Measurements from ENCODE around the gene HMGXB4. TPM values are rescaled to one million over a fixed set of nuclear protein-coding genes. Genes with fewer than 3 reads are reported as not detected.

Gene HMGXB4
- total and polyA plus RNA-seq, 2 of the 13 experiments (the other 11 are each of a cell fraction or from before 2014, with no cell fraction given) = 13.9 to 16.3 TPM

DNA sequence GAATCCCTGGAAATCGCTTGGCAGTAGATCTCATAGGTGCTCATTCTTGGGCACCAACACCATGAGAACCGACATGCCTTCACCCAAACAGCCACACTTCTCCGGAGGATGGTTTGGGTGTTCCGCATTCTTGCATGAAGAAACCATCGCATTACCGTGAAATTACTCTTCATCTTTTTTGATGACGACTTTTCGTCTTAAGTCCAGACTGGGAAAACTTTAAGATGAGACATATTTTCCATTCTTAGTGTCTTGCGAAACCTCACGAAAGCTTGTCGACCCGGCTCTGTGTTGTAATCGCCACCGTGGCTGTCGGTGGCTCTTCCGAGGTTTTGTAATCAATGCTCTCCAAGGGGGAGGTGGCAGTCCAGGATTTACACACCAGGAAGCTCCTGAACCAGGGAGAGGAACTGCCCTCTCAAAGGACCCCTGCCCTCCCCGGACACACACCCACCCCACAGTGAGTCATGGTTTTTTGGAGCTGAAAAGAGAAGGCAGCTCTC lies 44.1 kb downstream of the HMGXB4 start (continued):
- TF ChIP-seq, protein P1, sequence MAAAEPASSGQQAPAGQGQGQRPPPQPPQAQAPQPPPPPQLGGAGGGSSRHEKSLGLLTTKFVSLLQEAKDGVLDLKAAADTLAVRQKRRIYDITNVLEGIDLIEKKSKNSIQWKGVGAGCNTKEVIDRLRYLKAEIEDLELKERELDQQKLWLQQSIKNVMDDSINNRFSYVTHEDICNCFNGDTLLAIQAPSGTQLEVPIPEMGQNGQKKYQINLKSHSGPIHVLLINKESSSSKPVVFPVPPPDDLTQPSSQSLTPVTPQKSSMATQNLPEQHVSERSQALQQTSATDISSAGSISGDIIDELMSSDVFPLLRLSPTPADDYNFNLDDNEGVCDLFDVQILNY (CRISPR knock-in tag; conservative IDR thresholded peaks at IDR 0.05) = no peak
- TF ChIP-seq, protein P2, sequence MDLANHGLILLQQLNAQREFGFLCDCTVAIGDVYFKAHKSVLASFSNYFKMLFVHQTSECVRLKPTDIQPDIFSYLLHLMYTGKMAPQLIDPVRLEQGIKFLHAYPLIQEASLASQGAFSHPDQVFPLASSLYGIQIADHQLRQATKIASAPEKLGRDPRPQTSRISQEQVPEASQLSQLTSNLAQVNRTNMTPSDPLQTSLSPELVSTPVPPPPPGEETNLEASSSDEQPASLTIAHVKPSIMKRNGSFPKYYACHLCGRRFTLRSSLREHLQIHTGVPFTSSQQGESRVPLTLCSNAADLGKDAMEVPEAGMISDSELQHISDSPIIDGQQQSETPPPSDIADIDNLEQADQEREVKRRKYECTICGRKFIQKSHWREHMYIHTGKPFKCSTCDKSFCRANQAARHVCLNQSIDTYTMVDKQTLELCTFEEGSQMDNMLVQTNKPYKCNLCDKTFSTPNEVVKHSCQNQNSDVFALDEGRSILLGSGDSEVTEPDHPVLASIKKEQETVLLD (CRISPR knock-in tag; IDR thresholded peaks at IDR 0.05; ENCODE audit: low read depth) = 0 out of 2 replicates have a peak, but pooled peaks have one; percentile 4
- TF ChIP-seq ZNF224 (CRISPR knock-in tag; IDR thresholded peaks at IDR 0.05) (no peak), NR2F2 (IDR thresholded peaks at IDR 0.05; ENCODE audit: borderline replicate concordance, low read depth) (no peak), RXRA (CRISPR knock-in tag; IDR thresholded peaks at IDR 0.05) (peak; percentile 34; the same call in 1 of the 2 replicates), GATA4 (IDR thresholded peaks at IDR 0.05; ENCODE audit: borderline replicate concordance, low read depth) (no peak), HDAC1 (CRISPR knock-in tag; IDR thresholded peaks at IDR 0.05) (peak; percentile 60; the same call in 1 of the 2 replicates), NR2F6 (IDR thresholded peaks at IDR 0.05) (peak; percentile 41; the same call in 1 of the 2 replicates), NR2F6 (CRISPR knock-in tag; IDR thresholded peaks at IDR 0.05) (peak; percentile 68; the same call in 1 of the 2 replicates), ZNF101 (CRISPR knock-in tag; IDR thresholded peaks at IDR 0.05; ENCODE audit: borderline replicate concordance, low read depth) (no peak), CBX1 (IDR thresholded peaks at IDR 0.05; ENCODE audit: low read depth) (no peak), ZNF430 (CRISPR knock-in tag; IDR thresholded peaks at IDR 0.05) (no peak), ZMYM3 (CRISPR knock-in tag; IDR thresholded peaks at IDR 0.05) (no peak), ZFP82 (CRISPR knock-in tag; IDR thresholded peaks at IDR 0.05; ENCODE audit: borderline replicate concordance) (no peak), XRCC5 (optimal IDR thresholded peaks at IDR 0.05; ENCODE audit: low read length) (peak; percentile 44), ZNF839 (CRISPR knock-in tag; IDR thresholded peaks at IDR 0.05; ENCODE audit: borderline replicate concordance) (no peak), KDM1A (CRISPR knock-in tag; IDR thresholded peaks at IDR 0.05) (no peak), ZFP36L1 (CRISPR knock-in tag; IDR thresholded peaks at IDR 0.05) (peak; percentile 57; the same call in 1 of the 2 replicates), HDAC6 (IDR thresholded peaks at IDR 0.05; ENCODE audit: low read depth, low read length) (no peak), SYNCRIP (IDR thresholded peaks at IDR 0.05; ENCODE audit: insufficient read depth, low read depth, low read length) (no peak)
- TF ChIP-seq, protein P3, sequence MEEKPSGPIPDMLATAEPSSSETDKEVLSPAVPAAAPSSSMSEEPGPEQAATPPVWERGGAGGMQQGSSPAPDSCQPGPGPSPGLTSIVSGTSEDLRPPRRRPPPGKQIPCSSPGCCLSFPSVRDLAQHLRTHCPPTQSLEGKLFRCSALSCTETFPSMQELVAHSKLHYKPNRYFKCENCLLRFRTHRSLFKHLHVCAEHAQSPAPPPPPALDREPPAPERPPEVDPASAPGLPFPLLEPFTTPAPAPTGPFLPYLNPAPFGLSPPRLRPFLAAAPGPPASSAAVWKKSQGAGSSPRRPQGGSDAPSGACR (CRISPR knock-in tag; IDR thresholded peaks at IDR 0.05) = no peak
- TF ChIP-seq, protein P4, sequence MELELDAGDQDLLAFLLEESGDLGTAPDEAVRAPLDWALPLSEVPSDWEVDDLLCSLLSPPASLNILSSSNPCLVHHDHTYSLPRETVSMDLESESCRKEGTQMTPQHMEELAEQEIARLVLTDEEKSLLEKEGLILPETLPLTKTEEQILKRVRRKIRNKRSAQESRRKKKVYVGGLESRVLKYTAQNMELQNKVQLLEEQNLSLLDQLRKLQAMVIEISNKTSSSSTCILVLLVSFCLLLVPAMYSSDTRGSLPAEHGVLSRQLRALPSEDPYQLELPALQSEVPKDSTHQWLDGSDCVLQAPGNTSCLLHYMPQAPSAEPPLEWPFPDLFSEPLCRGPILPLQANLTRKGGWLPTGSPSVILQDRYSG (CRISPR knock-in tag; IDR thresholded peaks at IDR 0.05) = no peak
- TF ChIP-seq, protein P5, sequence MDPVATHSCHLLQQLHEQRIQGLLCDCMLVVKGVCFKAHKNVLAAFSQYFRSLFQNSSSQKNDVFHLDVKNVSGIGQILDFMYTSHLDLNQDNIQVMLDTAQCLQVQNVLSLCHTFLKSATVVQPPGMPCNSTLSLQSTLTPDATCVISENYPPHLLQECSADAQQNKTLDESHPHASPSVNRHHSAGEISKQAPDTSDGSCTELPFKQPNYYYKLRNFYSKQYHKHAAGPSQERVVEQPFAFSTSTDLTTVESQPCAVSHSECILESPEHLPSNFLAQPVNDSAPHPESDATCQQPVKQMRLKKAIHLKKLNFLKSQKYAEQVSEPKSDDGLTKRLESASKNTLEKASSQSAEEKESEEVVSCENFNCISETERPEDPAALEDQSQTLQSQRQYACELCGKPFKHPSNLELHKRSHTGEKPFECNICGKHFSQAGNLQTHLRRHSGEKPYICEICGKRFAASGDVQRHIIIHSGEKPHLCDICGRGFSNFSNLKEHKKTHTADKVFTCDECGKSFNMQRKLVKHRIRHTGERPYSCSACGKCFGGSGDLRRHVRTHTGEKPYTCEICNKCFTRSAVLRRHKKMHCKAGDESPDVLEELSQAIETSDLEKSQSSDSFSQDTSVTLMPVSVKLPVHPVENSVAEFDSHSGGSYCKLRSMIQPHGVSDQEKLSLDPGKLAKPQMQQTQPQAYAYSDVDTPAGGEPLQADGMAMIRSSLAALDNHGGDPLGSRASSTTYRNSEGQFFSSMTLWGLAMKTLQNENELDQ (CRISPR knock-in tag; IDR thresholded peaks at IDR 0.05; ENCODE audit: borderline replicate concordance) = no peak
- TF ChIP-seq, protein P6, sequence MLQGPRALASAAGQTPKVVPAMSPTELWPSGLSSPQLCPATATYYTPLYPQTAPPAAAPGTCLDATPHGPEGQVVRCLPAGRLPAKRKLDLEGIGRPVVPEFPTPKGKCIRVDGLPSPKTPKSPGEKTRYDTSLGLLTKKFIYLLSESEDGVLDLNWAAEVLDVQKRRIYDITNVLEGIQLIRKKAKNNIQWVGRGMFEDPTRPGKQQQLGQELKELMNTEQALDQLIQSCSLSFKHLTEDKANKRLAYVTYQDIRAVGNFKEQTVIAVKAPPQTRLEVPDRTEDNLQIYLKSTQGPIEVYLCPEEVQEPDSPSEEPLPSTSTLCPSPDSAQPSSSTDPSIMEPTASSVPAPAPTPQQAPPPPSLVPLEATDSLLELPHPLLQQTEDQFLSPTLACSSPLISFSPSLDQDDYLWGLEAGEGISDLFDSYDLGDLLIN (CRISPR knock-in tag; IDR thresholded peaks at IDR 0.05; ENCODE audit: borderline replicate concordance) = no peak

Data from HepG2 (cell line).